Prostate gland (tissue), 2 donors: ENCODE measurements around the gene CCDC192. TPM values are rescaled to one million over a fixed set of nuclear protein-coding genes. Genes with fewer than 3 reads are reported as not detected.

Experiments used
- DNase-seq: peaks from one replicate; pipeline ENCODE4 v3.0.0-alpha.2; 2019; ENCODE audit warnings: low spot score
- H3K27ac ChIP-seq, 2 donors: fragments of 200-600 bp; sonication (generic); 2 replicates each; pipeline ENCODE4 v1.5.1; 2017 to 2019
- H3K27me3 ChIP-seq: fragments of 200-600 bp; sonication (generic); replicated peaks from 2 replicates; pipeline ENCODE4 v1.5.1; 2019; ENCODE audit not compliant: insufficient read depth
- H3K36me3 ChIP-seq, 2 donors: fragments of 200-600 bp; sonication (generic); 1 replicate in 1 of 2; 2 replicates in 1 of 2; pipeline versions ENCODE4 v1.5.1 to v1.8.1; 2017 to 2019
- H3K4me1 ChIP-seq: fragments of 200-600 bp; sonication (generic); replicated peaks from 2 replicates; pipeline ENCODE4 v1.5.1; 2019
- H3K4me3 ChIP-seq, 2 donors: fragments of 200-600 bp; sonication (generic); 2 replicates each; pipeline ENCODE4 v1.5.1; 2017 to 2019
- H3K9me3 ChIP-seq: fragments of 200-600 bp; sonication (generic); 2 replicates; pipeline ENCODE4 v1.5.1; 2017
- CTCF ChIP-seq, 4 experiments: fragments of 200-600 bp in 2 of 4; fragments of 450-650 bp in 2 of 4; sonication (generic) in 2 of 4; IDR thresholded peaks; 1 replicate in 3 of 4; 2 replicates in 1 of 4; pipeline ENCODE4 v1.5.1; 2016 to 2019; ENCODE audit warnings: antibody characterized with exemption in 4 of 4, mild to moderate bottlenecking in 2 of 4, moderate library complexity in 2 of 4
- POLR2A ChIP-seq: fragments of 450-650 bp; IDR thresholded peaks from one replicate; pipeline ENCODE4 v1.6.1; 2016; ENCODE audit warnings: antibody characterized with exemption, mild to moderate bottlenecking
- POLR2AphosphoS5 ChIP-seq: sonication (generic); formaldehyde crosslinking; IDR thresholded peaks from one replicate; pipeline ENCODE4 v1.6.1; 2017; ENCODE audit warnings: antibody characterized with exemption
- WGBS: methylation state at CpG from one replicate; pipeline ENCODE4 v1.1.5; 2018; 5-methylcytosine and 5-hydroxymethylcytosine counted together
- intact Hi-C: fragments of 100-400 bp; cut with DNase I; formaldehyde crosslinking; loops from one replicate; pipeline ENCODE4 v1.14.2; 2022
- total RNA-seq, 2 donors: library from RNA; depleted of rRNA; stranded (reverse); fragments of >200 nt; gene quantifications; one replicate each; pipeline ENCODE4 v1.1.0, GENCODE V29; 2016

CCDC192 gene
- total RNA-seq, 2 donors from 2014 or later: not detected

- no peaks in the 10 kb centered on the region for H3K36me3 ChIP-seq
- H3K9me3 ChIP-seq: no peaks in the 10 kb centered on the region
- no peak for DNase-seq
- no peak overlapping the region for H3K27ac ChIP-seq
- no peak overlapping the region for H3K4me3 ChIP-seq
- TF ChIP-seq POLR2A: no peak
- no peak for TF ChIP-seq CTCF (IDR thresholded peaks at IDR 0.05)
- no peak for TF ChIP-seq POLR2AphosphoS5
- intact Hi-C loops: no loop called here
- 46% methylated on average over 2 of the region's 2 CpGs for WGBS
- H3K4me1 ChIP-seq: no peaks in the 10 kb centered on the region
- H3K27me3 ChIP-seq: no peaks in the 10 kb centered on the region
Observed at GRCh38 chr5:127907907-127908306, 204.7 kb downstream of the CCDC192 start.

GRCh38 chr5:127909066-127909465, 205.9 kb downstream of the CCDC192 start:
- Histone ChIP-seq H3K27ac (no peak overlapping the region), H3K4me3 (no peak overlapping the region), H3K9me3 (no peaks in the 10 kb centered on the region), H3K4me1 (no peaks in the 10 kb centered on the region), H3K27me3 (no peaks in the 10 kb centered on the region), H3K36me3 (no peaks in the 10 kb centered on the region)
- TF ChIP-seq POLR2AphosphoS5: no peak
- no peak for TF ChIP-seq CTCF (IDR thresholded peaks at IDR 0.05)
- TF ChIP-seq POLR2A: no peak
- WGBS: 50% methylated on average over 3 of the region's 3 CpGs
- no peak for DNase-seq
- intact Hi-C loops: no loop called here

- Histone ChIP-seq H3K27ac (no peak overlapping the region), H3K4me1 (no peaks in the 10 kb centered on the region), H3K9me3 (no peaks in the 10 kb centered on the region), H3K36me3 (no peaks in the 10 kb centered on the region), H3K4me3 (no peak overlapping the region), H3K27me3 (no peaks in the 10 kb centered on the region)
- 37% methylated on average over 1 of the region's 1 CpG for WGBS
- intact Hi-C loops: no loop called here
- DNase-seq: no peak
- no peak for TF ChIP-seq POLR2AphosphoS5
- TF ChIP-seq CTCF (IDR thresholded peaks at IDR 0.05): no peak
- TF ChIP-seq POLR2A: no peak
Observed at GRCh38 chr5:127909821-127910220, 206.6 kb downstream of the CCDC192 start.

GRCh38 chr5:127910307-127910956, 207.2 kb downstream of the CCDC192 start:
- no peaks in the 10 kb centered on the region for H3K36me3 ChIP-seq
- DNase-seq: no peak
- no peak overlapping the region for H3K4me3 ChIP-seq
- TF ChIP-seq POLR2AphosphoS5: no peak
- TF ChIP-seq POLR2A: no peak
- no peak for TF ChIP-seq CTCF (IDR thresholded peaks at IDR 0.05)
- intact Hi-C loops: no loop called here
- no peaks in the 10 kb centered on the region for H3K9me3 ChIP-seq
- no peak overlapping the region for H3K27ac ChIP-seq
- H3K4me1 ChIP-seq: no peaks in the 10 kb centered on the region
- no peaks in the 10 kb centered on the region for H3K27me3 ChIP-seq
- WGBS: 78% methylated on average over 2 of the region's 2 CpGs

- no peak for TF ChIP-seq POLR2A
- no peak for TF ChIP-seq POLR2AphosphoS5
- TF ChIP-seq CTCF (IDR thresholded peaks at IDR 0.05): no peak
- H3K27me3 ChIP-seq: no peaks in the 10 kb centered on the region
- intact Hi-C loops: no loop called here
- WGBS: 95% methylated on average over 2 of the region's 2 CpGs
- H3K36me3 ChIP-seq: no peaks in the 10 kb centered on the region
- no peak overlapping the region for H3K4me3 ChIP-seq
- H3K9me3 ChIP-seq: no peaks in the 10 kb centered on the region
- DNase-seq: no peak
- H3K4me1 ChIP-seq: no peaks in the 10 kb centered on the region
- no peak overlapping the region for H3K27ac ChIP-seq
Observed at GRCh38 chr5:127911619-127912018, 208.4 kb downstream of the CCDC192 start.
